Sciatic nerve (tissue), 2 donors: Measurements from ENCODE around the gene CSTF2T. TPM values are rescaled to one million over a fixed set of nuclear protein-coding genes. Genes with fewer than 3 reads are reported as not detected.

Source experiments
- ATAC-seq: fragments of 200-7000 bp; cut with Tn5 transposase; one replicate; pipeline ENCODE4 v1.9.1; 2020; ENCODE audit warnings: mild to moderate bottlenecking, moderate library complexity
- DNase-seq: peaks from one replicate; pipeline ENCODE4 v3.0.0-alpha.2; 2020; ENCODE audit warnings: low spot score
- intact Hi-C: fragments of 100-400 bp; cut with DNase I; formaldehyde crosslinking; loops from one replicate; pipeline ENCODE4 v1.14.2; 2022
- total RNA-seq: library from RNA; stranded (reverse); fragmentation: NEBNext Ultra II Directional; extraction: Animal tissue kit (Norgen Biotek cat#: 25700); gene quantifications from one replicate; pipeline ENCODE4 v1.2.1, GENCODE V29; 2021
- donor health status: DM: no; HTN: no; CAD: no.
- donor health status: DM: no; HTN: no; CAD: no.

Gene CSTF2T
- 21.5 TPM for total RNA-seq

- intact Hi-C loops: no loop called here
- DNase-seq: peak; percentile 94
- peak; percentile 99 for ATAC-seq
These were observed at the start of gene CSTF2T for GRCh38 chr10:51699475-51700227. CSTF2T (minus strand) TSS chr10:51699595; CDS start chr10:51699549, 46 bp downstream.

DNA sequence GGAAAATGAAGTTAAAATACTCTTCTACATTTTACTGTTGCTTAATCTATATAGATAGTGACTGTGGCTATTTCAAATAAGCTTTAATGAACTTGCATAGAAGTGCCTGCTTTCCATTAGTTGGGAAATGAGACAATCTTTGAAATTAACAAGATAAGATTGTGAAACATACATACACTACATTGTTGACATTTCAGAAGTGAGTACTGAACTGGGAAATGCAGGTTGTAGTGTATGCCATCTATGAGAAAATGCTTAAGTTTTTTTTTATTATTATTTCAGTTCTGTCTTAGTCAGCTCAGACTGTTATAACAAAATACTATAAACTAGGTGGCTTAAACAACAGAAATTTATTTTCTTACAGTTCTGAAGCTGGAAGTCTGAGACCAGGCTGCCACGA is 49.6 kb upstream of the CSTF2T start:
- no peak for ATAC-seq
- no peak for DNase-seq
- intact Hi-C loops: no loop called here

DNA sequence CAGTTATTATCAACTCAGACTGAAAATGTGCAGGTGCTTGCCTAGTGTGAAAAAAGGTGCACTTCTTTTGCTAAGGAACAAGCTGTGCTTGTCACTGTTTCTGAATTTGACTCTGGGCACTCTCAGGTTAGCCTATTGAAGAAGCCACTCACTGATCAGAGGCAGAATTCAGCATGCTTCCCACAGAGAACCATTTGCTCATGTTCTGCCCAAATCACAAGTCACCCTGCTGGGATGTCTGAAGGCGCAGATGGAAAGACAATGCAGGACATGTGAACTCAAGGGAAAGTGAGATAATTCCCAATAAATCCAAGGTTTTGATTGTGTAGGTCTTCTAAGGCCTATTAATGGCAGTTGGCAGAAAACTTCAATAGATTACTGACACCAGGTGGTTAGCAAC is 47.8 kb upstream of the CSTF2T start:
- intact Hi-C loops: no loop called here
- ATAC-seq (no peak), DNase-seq (no peak)

- ATAC-seq: no peak
- intact Hi-C loops: no loop called here
These were observed 46.0 kb upstream of the CSTF2T start for GRCh38 chr10:51745397-51745796.

DNA sequence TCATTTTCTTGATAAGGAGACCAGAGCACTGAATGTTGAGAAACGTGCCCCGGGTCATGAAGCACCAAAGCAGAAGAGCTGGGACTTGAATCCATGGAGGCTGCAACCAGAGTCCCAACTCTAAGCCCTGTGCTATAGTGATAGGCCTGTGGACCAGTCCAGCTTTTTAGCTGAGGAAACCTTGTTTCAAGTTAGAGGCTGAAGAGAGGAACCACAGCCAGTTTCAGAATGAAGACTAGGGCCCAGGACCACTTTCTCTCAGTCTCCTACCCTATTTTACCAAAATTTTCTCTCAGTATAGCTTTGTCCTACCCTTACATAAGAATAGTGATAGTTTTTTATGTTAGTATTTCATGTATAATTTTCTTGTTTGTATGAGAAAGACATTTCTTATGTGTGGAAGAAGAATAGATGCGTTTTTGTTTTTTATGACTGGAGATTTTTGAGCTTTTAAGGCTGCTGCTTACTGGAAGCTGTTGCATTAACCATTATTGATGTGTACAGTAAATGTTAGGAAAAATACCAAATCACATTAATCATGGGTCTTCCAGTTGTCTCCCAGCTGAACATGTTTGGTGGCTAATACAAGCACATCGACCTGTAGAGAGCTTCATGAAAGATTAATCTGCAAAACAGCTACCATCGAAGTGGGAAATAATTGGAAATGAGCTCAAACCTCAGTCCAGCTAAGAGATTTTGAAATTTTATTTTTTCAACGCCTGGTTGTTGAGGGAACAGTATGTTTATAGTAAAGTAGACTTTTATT is 45.0 kb upstream of the CSTF2T start:
- DNase-seq: no peak

More at GRCh38 chr10:51745397-51745796, 46.0 kb upstream of the CSTF2T start:
- DNase-seq: no peak

DNA sequence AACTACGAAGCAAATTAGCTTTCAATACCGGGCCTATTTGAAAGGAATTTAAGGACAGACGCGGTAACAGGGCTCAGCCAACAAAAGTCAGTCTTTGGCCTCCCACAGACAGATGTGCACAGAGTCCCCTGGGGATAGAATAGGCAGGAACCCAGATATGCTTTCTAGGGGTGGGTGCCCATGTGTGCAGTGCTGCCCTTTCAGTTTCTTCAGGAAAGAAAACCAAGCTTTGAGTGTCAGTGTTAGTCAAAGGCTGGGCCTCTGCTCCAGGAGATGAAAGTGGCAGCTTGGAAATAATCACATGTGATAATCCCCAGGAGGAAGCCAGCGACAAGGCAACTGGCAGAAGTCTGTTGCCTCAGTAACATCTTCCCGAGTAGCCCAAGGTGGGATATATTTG is 43.8 kb upstream of the CSTF2T start:
- peak; percentile 55 for ATAC-seq
- no peak for DNase-seq
- intact Hi-C loops: no loop called here

More for the DNA sequence above, 45.0 kb upstream of the CSTF2T start:
- intact Hi-C loops: no loop called here
- ATAC-seq: no peak

DNA sequence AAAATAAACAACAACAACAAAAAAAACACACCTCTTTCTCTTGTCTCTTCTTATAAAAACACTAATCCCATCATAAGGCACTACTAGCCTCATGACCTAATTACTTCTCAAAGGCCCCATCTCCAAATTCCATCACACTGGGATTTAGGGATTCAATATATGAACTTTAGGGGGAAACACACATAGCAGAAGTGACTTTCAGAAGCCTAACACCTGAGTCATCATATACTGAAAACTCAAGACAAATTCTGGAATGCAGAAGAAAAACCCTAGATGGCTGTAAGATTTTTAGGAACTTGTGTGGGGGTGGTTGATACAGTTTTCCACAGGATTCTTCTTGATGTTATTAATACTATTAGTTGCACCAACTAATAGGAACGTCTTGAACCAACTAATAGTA is 33.7 kb upstream of the CSTF2T start:
- DNase-seq: no peak
- no peak for ATAC-seq
- intact Hi-C loops: no loop called here

- intact Hi-C loops: no loop called here
- DNase-seq: no peak
- ATAC-seq: no peak
These were observed 30.6 kb upstream of the CSTF2T start for GRCh38 chr10:51729822-51730555.

GRCh38 chr10:51724038-51724437 is 24.6 kb upstream of the CSTF2T start:
- intact Hi-C loops: no loop called here
- no peak for DNase-seq
- no peak for ATAC-seq

DNA sequence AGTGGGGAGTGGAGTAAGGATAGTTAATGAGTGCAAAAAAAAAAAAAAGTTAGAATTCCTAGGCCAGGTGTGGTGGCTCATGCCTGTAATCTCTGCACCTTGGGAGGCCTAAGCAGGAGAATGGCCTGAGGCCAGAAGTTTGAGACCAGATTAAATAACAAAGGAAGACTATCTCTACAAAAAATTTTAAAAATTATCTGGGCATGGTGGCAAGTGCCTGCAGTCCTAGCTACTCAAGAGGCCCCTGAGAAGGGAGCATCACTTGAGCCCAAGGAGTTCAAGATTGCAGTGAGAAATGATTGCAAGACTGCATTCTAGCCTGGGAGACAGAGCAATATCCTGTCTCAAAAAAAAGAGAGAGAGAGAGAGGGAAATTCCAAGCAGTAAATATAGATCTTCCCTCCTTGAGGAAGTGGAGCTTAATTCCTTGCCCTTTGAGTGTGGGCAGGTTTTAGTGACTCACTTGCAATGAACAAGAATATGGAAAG is 19.5 kb upstream of the CSTF2T start:
- no peak for DNase-seq
- no peak for ATAC-seq
- intact Hi-C loops: no loop called here

DNA sequence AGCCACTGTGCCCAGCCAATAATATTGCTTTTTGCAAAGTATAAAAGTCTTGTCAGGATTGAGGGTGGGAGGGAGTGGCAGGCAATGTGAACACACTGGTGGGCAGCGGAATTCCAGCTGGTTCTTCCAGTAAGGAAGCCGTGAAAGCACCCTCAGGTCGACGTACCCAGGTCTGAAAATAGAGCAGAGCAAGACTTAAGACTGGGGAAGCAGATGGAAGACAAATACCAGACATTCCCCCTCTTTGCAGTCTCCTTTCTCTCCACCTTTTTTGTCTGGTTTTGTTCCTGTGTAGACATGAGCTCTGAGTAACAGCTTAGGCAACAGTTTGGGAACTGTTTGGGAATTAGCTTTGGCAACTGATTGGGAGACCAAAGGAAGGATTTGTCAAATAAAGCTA is 17.6 kb upstream of the CSTF2T start:
- ATAC-seq (no peak), DNase-seq (no peak)
- intact Hi-C loops: no loop called here

GRCh38 chr10:51711519-51711891 is 12.1 kb upstream of the CSTF2T start:
- intact Hi-C loops: no loop called here
- DNase-seq: no peak
- ATAC-seq: no peak

- intact Hi-C loops: no loop called here
- no peak for ATAC-seq
These were observed 10.1 kb upstream of the CSTF2T start for GRCh38 chr10:51709324-51709972.

DNA sequence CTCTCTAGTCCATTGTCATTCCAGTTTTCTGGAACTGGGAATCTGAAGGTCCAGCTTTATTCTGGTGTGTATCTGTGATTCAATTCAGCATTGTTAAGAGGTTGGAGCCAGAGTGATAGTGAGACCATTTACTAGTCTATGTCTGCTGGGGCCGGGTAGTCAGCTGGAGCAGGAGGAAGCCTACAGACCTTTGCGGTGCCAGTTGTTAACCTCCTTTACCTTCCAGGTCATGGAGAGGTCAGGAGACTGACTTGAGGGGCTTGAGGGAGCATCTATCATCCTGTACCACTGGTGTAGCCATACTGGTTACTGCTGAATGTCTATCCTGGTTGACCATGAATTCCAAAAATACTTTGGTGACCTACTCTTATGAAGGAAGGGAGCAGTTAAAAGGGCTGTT is 9.2 kb upstream of the CSTF2T start:
- intact Hi-C loops: no loop called here
- no peak for ATAC-seq
- no peak for DNase-seq

More at GRCh38 chr10:51709324-51709972, 10.1 kb upstream of the CSTF2T start:
- DNase-seq: no peak

- DNase-seq (no peak), ATAC-seq (no peak)
These were observed 8.5 kb upstream of the CSTF2T start for GRCh38 chr10:51707821-51708424.

DNA sequence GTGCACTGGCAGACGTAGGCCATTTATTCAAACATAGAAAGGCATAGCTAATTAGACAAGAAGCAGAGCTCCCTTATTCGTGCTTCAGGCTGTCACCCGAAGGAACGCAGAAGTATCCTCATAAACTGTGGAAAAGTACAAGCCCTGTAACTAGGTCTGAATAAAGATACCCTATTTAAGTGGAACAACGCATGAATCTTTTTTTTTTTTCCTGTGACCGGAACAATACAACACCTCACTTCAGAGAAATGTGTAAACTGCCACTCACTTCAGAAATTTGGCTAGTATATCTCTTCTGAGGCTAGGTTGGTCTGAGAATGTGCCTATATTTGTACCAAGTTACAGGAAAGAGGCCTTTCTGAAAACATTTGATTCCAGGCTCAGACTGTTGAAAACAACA is 8.0 kb upstream of the CSTF2T start:
- no peak for ATAC-seq
- intact Hi-C loops: no loop called here
- no peak for DNase-seq

More at GRCh38 chr10:51707821-51708424, 8.5 kb upstream of the CSTF2T start:
- intact Hi-C loops: no loop called here

GRCh38 chr10:51706225-51706624 is 6.8 kb upstream of the CSTF2T start:
- DNase-seq: peak; percentile 67
- intact Hi-C loops: no loop called here
- peak; percentile 84 for ATAC-seq

DNA sequence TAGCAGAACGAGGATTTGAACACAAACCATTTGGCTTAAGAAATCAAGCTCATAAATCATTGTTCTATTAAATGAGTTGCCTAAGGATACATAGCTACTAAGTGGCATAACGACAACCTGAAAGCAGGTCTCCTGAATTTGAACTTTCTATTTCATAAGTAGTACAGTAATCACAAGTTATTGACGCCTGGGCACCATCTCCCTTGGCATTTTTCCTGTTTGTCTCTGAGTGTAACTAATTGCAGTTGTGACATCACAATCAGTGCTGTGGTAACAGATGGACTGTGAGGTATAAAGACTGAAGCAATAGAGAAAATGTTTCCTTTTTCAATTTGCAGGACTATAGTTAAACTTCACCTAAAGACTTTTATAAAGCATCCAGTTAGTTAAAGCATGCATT is 6.4 kb upstream of the CSTF2T start:
- ATAC-seq: no peak
- DNase-seq: no peak
- intact Hi-C loops: no loop called here
